GM18867 (cell line): Measurements from ENCODE around the gene GAGE12C.
"Not testable (repeated sequence)": the region's sequence is repeated elsewhere in the genome, so short reads cannot be mapped to it uniquely, and the experiment has no call there.

Experiments
- ATAC-seq: cut with Tn5 transposase; IDR thresholded peaks from one replicate; pipeline ENCODE4 v1.9.1; 2021; ENCODE audit warnings: mild to moderate bottlenecking, moderate library complexity; ENCODE audit not compliant: unreplicated experiment

The GAGE12C gene, protein sequence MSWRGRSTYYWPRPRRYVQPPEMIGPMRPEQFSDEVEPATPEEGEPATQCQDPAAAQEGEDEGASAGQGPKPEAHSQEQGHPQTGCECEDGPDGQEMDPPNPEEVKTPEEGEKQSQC

GRCh38 chrX:49531877-49532276, at the start of gene GAGE12C:
TSS of gene GAGE12C (plus strand) at chrX:49532177. CDS start at chrX:49533332, 1,155 bp downstream.
- not testable (repeated sequence) for ATAC-seq

GRCh38 chrX:49541433-49541832, 9.5 kb downstream of the GAGE12C start, which contains the start of gene GAGE12D:
TSS of gene GAGE12D (plus strand) at chrX:49541733. CDS start at chrX:49542888, 1,155 bp downstream.
- ATAC-seq: not testable (repeated sequence)

GRCh38 chrX:49550989-49551388, 19.0 kb downstream of the GAGE12C start, which contains the start of gene GAGE12E:
TSS of gene GAGE12E (plus strand) at chrX:49551289. CDS start at chrX:49552444, 1,155 bp downstream.
- not testable (repeated sequence) for ATAC-seq

DNA sequence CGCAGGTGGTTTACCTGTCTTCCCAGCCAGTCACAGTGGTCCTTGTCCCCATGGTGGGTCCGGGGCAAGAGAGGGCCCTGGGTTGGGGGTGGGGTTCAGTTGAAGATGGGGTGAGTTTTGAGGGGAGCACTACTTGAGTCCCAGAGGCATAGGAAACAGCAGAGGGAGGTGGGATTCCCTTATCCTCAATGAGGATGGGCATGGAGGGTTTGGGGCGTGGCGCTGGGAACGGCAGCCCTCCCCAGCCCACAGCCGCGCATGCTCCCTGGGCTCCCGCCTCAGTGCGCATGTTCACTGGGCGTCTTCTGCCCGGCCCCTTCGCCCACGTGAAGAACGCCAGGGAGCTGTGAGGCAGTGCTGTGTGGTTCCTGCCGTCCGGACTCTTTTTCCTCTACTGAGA, 28.6 kb downstream of the GAGE12C start, which contains the start of gene GAGE12F:
TSS of gene GAGE12F (plus strand) at position 301 of the 400 bp plus-strand sequence. CDS start 1,155 bp downstream, outside the sequence.
- not testable (repeated sequence) for ATAC-seq

- ATAC-seq: not testable (repeated sequence)
Observed at GRCh38 chrX:49568728-49569127, 36.8 kb downstream of the GAGE12C start.

- ATAC-seq: not testable (repeated sequence)
Observed at GRCh38 chrX:49569152-49569551, 37.2 kb downstream of the GAGE12C start.

- not testable (repeated sequence) for ATAC-seq
Observed at GRCh38 chrX:49570100-49570499, 38.1 kb downstream of the GAGE12C start, which contains the start of gene GAGE12G. TSS of gene GAGE12G (plus strand) at chrX:49570400. CDS start at chrX:49571555, 1,155 bp downstream.

- not testable (repeated sequence) for ATAC-seq
Observed at GRCh38 chrX:49579649-49580048, 47.7 kb downstream of the GAGE12C start, which contains the start of gene GAGE12H. TSS of gene GAGE12H (plus strand) at chrX:49579949. CDS start at chrX:49581104, 1,155 bp downstream.
